MG63 (cell line): ENCODE measurements around the gene PIAS1. TPM values are rescaled to one million over a fixed set of nuclear protein-coding genes. Genes with fewer than 3 reads are reported as not detected.
"Not testable (repeated sequence)": the region's sequence is repeated elsewhere in the genome, so short reads cannot be mapped to it uniquely, and the experiment has no call there.

Experiments used
- DNase-seq: peaks from one replicate; pipeline ENCODE4 v3.0.0-alpha.2; 2020
- H3K27me3 ChIP-seq: fragments of 250-450 bp; sonication (Bioruptor Pico); 2 replicates; pipeline ENCODE4 v1.5.1; 2020; ENCODE audit warnings: mild to moderate bottlenecking, moderate library complexity
- H3K36me3 ChIP-seq: fragments of 250-450 bp; sonication (Bioruptor Pico); 2 replicates; pipeline ENCODE4 v1.5.1; 2020; ENCODE audit warnings: mild to moderate bottlenecking, moderate library complexity
- H3K4me3 ChIP-seq: fragments of 250-450 bp; sonication (Bioruptor Pico); 2 replicates; pipeline ENCODE4 v1.5.1; 2020; ENCODE audit warnings: mild to moderate bottlenecking, moderate library complexity
- H3K9me3 ChIP-seq: fragments of 250-450 bp; sonication (Bioruptor Pico); 2 replicates; pipeline ENCODE4 v1.5.1; 2020; ENCODE audit warnings: mild to moderate bottlenecking, moderate library complexity
- total RNA-seq: library from RNA; depleted of rRNA; stranded (reverse); fragments of >200 nt; shearing (Covaris generic); gene quantifications from 2 replicates; pipeline ENCODE4 v1.2.3, GENCODE V29; 2014; ENCODE audit warnings: low replicate concordance

The PIAS1 gene
- total RNA-seq, 1 experiment from 2014 or later: 30.4 TPM

GRCh38 chr15:68197170-68197492 lies 143.0 kb downstream of the PIAS1 start:
- Histone ChIP-seq H3K4me3 (no peak overlapping the region), H3K9me3 (no peaks in the 10 kb centered on the region), H3K36me3 (peaks cover 44% of the 10 kb centered on the region), H3K27me3 (no peaks in the 10 kb centered on the region)
- DNase-seq: no peak

GRCh38 chr15:68197661-68198437 lies 143.7 kb downstream of the PIAS1 start:
- H3K36me3 ChIP-seq: peaks cover 37% of the 10 kb centered on the region
- no peak overlapping the region for H3K4me3 ChIP-seq
- no peak for DNase-seq
- H3K9me3 ChIP-seq: no peaks in the 10 kb centered on the region
- H3K27me3 ChIP-seq: no peaks in the 10 kb centered on the region

GRCh38 chr15:68199340-68199739 lies 145.2 kb downstream of the PIAS1 start:
- Histone ChIP-seq H3K36me3 (peaks cover 25% of the 10 kb centered on the region), H3K27me3 (no peaks in the 10 kb centered on the region), H3K9me3 (no peaks in the 10 kb centered on the region), H3K4me3 (no peak overlapping the region)
- DNase-seq: no peak

GRCh38 chr15:68200016-68200861 lies 146.1 kb downstream of the PIAS1 start:
- Histone ChIP-seq H3K4me3 (no peak overlapping the region), H3K36me3 (peaks cover 30% of the 10 kb centered on the region), H3K27me3 (no peaks in the 10 kb centered on the region), H3K9me3 (no peaks in the 10 kb centered on the region)
- DNase-seq: no peak

- Histone ChIP-seq H3K27me3 (no peaks in the 10 kb centered on the region), H3K4me3 (no peak overlapping the region), H3K9me3 (no peaks in the 10 kb centered on the region), H3K36me3 (peaks cover 26% of the 10 kb centered on the region)
- DNase-seq: no peak
Observed at GRCh38 chr15:68201153-68201878, 147.2 kb downstream of the PIAS1 start.

- Histone ChIP-seq H3K36me3 (peaks cover 23% of the 10 kb centered on the region), H3K4me3 (no peak overlapping the region), H3K9me3 (no peaks in the 10 kb centered on the region), H3K27me3 (no peaks in the 10 kb centered on the region)
- no peak for DNase-seq
Observed at GRCh38 chr15:68201879-68202261, 147.8 kb downstream of the PIAS1 start.

GRCh38 chr15:68202994-68203393 lies 148.9 kb downstream of the PIAS1 start:
- H3K9me3 ChIP-seq, H3K4me3 ChIP-seq, DNase-seq, H3K27me3 ChIP-seq: not testable (repeated sequence)
- H3K36me3 ChIP-seq: peaks cover 18% of the 10 kb centered on the region

- no peak for DNase-seq
- Histone ChIP-seq H3K27me3 (no peaks in the 10 kb centered on the region), H3K9me3 (no peaks in the 10 kb centered on the region), H3K36me3 (peaks cover 15% of the 10 kb centered on the region), H3K4me3 (no peak overlapping the region)
Observed at GRCh38 chr15:68203486-68203885, 149.4 kb downstream of the PIAS1 start.

GRCh38 chr15:68203956-68204355 lies 149.8 kb downstream of the PIAS1 start:
- H3K36me3 ChIP-seq: peaks cover 18% of the 10 kb centered on the region
- DNase-seq: no peak
- no peaks in the 10 kb centered on the region for H3K9me3 ChIP-seq
- no peak overlapping the region for H3K4me3 ChIP-seq
- no peaks in the 10 kb centered on the region for H3K27me3 ChIP-seq

GRCh38 chr15:68204361-68204760 lies 150.2 kb downstream of the PIAS1 start:
- Histone ChIP-seq H3K27me3 (no peaks in the 10 kb centered on the region), H3K9me3 (no peaks in the 10 kb centered on the region), H3K4me3 (no peak overlapping the region), H3K36me3 (peaks cover 18% of the 10 kb centered on the region)
- DNase-seq: no peak

GRCh38 chr15:68204776-68205557 lies 150.9 kb downstream of the PIAS1 start, which contains the start of gene CALML4:
CALML4 (minus strand) TSS chr15:68205332; CDS start chr15:68205247, 85 bp downstream.
- peaks cover 18% of the 10 kb centered on the region for H3K36me3 ChIP-seq
- H3K4me3 ChIP-seq: no peak within 1 kb of the TSS
- peak; percentile 72 for DNase-seq
- H3K9me3 ChIP-seq: no peaks in the 10 kb centered on the region
- H3K27me3 ChIP-seq: no peaks in the 10 kb centered on the region

GRCh38 chr15:68205558-68205944 lies 151.4 kb downstream of the PIAS1 start:
- H3K36me3 ChIP-seq: peaks cover 22% of the 10 kb centered on the region
- H3K9me3 ChIP-seq: no peaks in the 10 kb centered on the region

GRCh38 chr15:68205954-68206539 lies 151.9 kb downstream of the PIAS1 start:
- H3K27me3 ChIP-seq: no peaks in the 10 kb centered on the region
- H3K36me3 ChIP-seq: peaks cover 27% of the 10 kb centered on the region
- H3K4me3 ChIP-seq: no peak overlapping the region
- no peak for DNase-seq
- no peaks in the 10 kb centered on the region for H3K9me3 ChIP-seq

More at GRCh38 chr15:68205558-68205944, 151.4 kb downstream of the PIAS1 start:
- Histone ChIP-seq H3K27me3 (no peaks in the 10 kb centered on the region), H3K4me3 (no peak overlapping the region)
- no peak for DNase-seq

GRCh38 chr15:68206711-68207151 lies 152.6 kb downstream of the PIAS1 start:
- no peak overlapping the region for H3K4me3 ChIP-seq
- H3K27me3 ChIP-seq: no peaks in the 10 kb centered on the region
- no peaks in the 10 kb centered on the region for H3K9me3 ChIP-seq
- peaks cover 34% of the 10 kb centered on the region for H3K36me3 ChIP-seq
- DNase-seq: no peak

GRCh38 chr15:68207176-68207935 lies 153.2 kb downstream of the PIAS1 start:
- no peak overlapping the region for H3K4me3 ChIP-seq
- DNase-seq: no peak
- H3K36me3 ChIP-seq: peaks cover 38% of the 10 kb centered on the region
- H3K9me3 ChIP-seq: no peaks in the 10 kb centered on the region
- no peaks in the 10 kb centered on the region for H3K27me3 ChIP-seq
